Ascending aorta (tissue), 2 donors: ENCODE measurements around the gene PCDHB1. TPM values are rescaled to one million over a fixed set of nuclear protein-coding genes. Genes with fewer than 3 reads are reported as not detected.
"Not testable (repeated sequence)": the region's sequence is repeated elsewhere in the genome, so short reads cannot be mapped to it uniquely, and the experiment has no call there.

Source experiments
- DNase-seq, 2 donors: peaks; one replicate each; pipeline ENCODE4 v3.0.0-alpha.2; 2019; ENCODE audit warnings: low spot score in 2 of 2
- H3K27ac ChIP-seq, 2 donors: fragments of 200-600 bp; sonication (generic); one replicate each; pipeline ENCODE4 v1.5.1; 2016 to 2017; ENCODE audit warnings: mild to moderate bottlenecking in 1 of 2
- H3K27me3 ChIP-seq: fragments of 200-600 bp; sonication (generic); one replicate; pipeline ENCODE4 v1.5.1; 2017
- H3K36me3 ChIP-seq, 2 donors: fragments of 200-600 bp; sonication (generic); one replicate each; pipeline ENCODE4 v1.5.1; 2016
- H3K4me1 ChIP-seq, 2 donors: fragments of 200-600 bp; sonication (generic); one replicate each; pipeline ENCODE4 v1.5.1; 2016 to 2017; ENCODE audit warnings: mild to moderate bottlenecking in 1 of 2
- H3K4me3 ChIP-seq, 2 donors: fragments of 200-600 bp; sonication (generic); one replicate each; pipeline ENCODE4 v1.5.1; 2016 to 2017; ENCODE audit warnings: mild to moderate bottlenecking in 1 of 2
- H3K9me3 ChIP-seq, 2 donors: fragments of 200-600 bp; sonication (generic); one replicate each; pipeline ENCODE4 v1.5.1; 2016
- CTCF ChIP-seq, 3 experiments: fragments of 200-600 bp in 2 of 3; fragments of 450-650 bp in 1 of 3; sonication (generic) in 2 of 3; IDR thresholded peaks; one replicate each; pipeline ENCODE4 v1.5.1; 2016 to 2019; ENCODE audit warnings: antibody characterized with exemption in 3 of 3, mild to moderate bottlenecking in 1 of 3, moderate library complexity in 1 of 3
- intact Hi-C: fragments of 100-400 bp; cut with DNase I; formaldehyde crosslinking; loops from one replicate; pipeline ENCODE4 v1.15.1; 2023
- total RNA-seq: library from RNA; depleted of rRNA; stranded (reverse); fragments of >200 nt; gene quantifications from one replicate; pipeline ENCODE4 v1.1.0, GENCODE V29; 2016

PCDHB1 gene
- total RNA-seq, 1 donor from 2014 or later = not detected

GRCh38 chr5:141100243-141100805 is 49.1 kb downstream of the PCDHB1 start, which contains the start of gene PCDHB3:
TSS of gene PCDHB3 (plus strand) at chr5:141100473. CDS start at chr5:141100650, 177 bp downstream.
- TF ChIP-seq CTCF (IDR thresholded peaks at IDR 0.05) = peak in 1 of 3 experiments; percentile 17
- H3K4me3 ChIP-seq = peak within 1 kb of the TSS; percentile 21 to 36
- H3K4me1 ChIP-seq = no peaks in the 10 kb centered on the region
- no peaks in the 10 kb centered on the region for H3K36me3 ChIP-seq
- no peak for DNase-seq
- H3K9me3 ChIP-seq = peaks cover 26 to 64% of the 10 kb centered on the region in 2 donors
- H3K27me3 ChIP-seq = no peaks in the 10 kb centered on the region
- intact Hi-C loops = no loop called here
- H3K27ac ChIP-seq = no peak within 1 kb of the TSS

GRCh38 chr5:141101059-141101458 is 49.9 kb downstream of the PCDHB1 start:
- no peaks in the 10 kb centered on the region for H3K27me3 ChIP-seq
- H3K4me3 ChIP-seq = peak overlapping the region; percentile 21 to 36
- DNase-seq = no peak
- H3K36me3 ChIP-seq = no peaks in the 10 kb centered on the region
- peaks cover 21 to 58% of the 10 kb centered on the region in 2 donors for H3K9me3 ChIP-seq
- intact Hi-C loops = no loop called here
- no peaks in the 10 kb centered on the region for H3K4me1 ChIP-seq
- no peak for TF ChIP-seq CTCF (IDR thresholded peaks at IDR 0.05)
- no peak overlapping the region for H3K27ac ChIP-seq

DNA sequence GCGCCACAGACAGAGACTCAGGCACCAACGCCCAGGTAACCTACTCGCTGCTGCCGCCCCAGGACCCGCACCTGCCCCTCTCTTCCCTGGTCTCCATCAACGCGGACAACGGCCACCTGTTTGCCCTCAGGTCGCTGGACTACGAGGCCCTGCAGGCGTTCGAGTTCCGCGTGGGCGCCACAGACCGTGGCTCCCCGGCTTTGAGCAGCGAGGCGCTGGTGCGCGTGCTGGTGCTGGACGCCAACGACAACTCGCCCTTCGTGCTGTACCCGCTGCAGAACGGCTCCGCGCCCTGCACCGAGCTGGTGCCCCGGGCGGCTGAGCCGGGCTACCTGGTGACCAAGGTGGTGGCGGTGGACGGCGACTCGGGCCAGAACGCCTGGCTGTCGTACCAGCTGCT is 50.9 kb downstream of the PCDHB1 start:
- H3K36me3 ChIP-seq, H3K4me3 ChIP-seq, DNase-seq, H3K27me3 ChIP-seq, H3K27ac ChIP-seq, intact Hi-C loops, H3K4me1 ChIP-seq: not testable (repeated sequence)
- H3K9me3 ChIP-seq = peaks cover 21 to 56% of the 10 kb centered on the region in 2 donors

DNA sequence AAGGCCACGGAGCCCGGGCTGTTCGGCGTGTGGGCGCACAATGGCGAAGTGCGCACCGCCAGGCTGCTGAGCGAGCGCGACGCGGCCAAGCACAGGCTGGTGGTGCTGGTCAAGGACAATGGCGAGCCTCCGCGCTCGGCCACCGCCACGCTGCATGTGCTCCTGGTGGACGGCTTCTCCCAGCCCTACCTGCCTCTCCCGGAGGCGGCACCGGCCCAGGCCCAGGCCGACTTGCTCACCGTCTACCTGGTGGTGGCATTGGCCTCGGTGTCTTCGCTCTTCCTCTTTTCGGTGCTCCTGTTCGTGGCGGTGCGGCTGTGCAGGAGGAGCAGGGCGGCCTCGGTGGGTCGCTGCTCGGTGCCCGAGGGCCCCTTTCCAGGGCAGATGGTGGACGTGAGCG is 51.3 kb downstream of the PCDHB1 start:
- H3K36me3 ChIP-seq, H3K4me3 ChIP-seq, H3K4me1 ChIP-seq, intact Hi-C loops, H3K27me3 ChIP-seq, H3K27ac ChIP-seq, DNase-seq: not testable (repeated sequence)
- H3K9me3 ChIP-seq = peaks cover 21 to 55% of the 10 kb centered on the region in 2 donors

DNA sequence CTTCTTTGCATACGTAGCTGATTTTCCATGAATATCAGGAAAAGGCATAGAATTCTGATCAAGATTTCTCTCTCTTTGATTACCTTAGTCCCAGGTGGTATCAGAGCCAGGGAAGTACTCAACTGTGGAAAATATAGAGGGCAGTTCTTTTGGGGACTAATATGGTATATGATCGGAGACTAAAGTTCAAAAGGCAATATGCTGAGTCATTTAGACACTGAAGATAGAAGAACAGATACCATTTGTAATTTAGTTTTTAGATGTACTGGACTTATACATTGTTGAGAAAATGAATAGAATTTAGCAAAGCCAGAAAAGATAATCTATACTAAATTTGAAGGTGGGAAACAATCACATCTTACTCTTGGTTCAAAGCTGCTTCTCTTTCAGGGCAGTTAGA is 54.2 kb downstream of the PCDHB1 start:
- no peaks in the 10 kb centered on the region for H3K36me3 ChIP-seq
- DNase-seq = no peak
- no peaks in the 10 kb centered on the region for H3K27me3 ChIP-seq
- no peaks in the 10 kb centered on the region for H3K4me1 ChIP-seq
- intact Hi-C loops = no loop called here
- no peak overlapping the region for H3K4me3 ChIP-seq
- H3K9me3 ChIP-seq = peaks cover 17 to 48% of the 10 kb centered on the region in 2 donors
- no peak for TF ChIP-seq CTCF (IDR thresholded peaks at IDR 0.05)
- H3K27ac ChIP-seq = no peak overlapping the region

Other genes with a start within 250 kb of the PCDHB1 start
- not detected for gene PCDHA4, start 244.3 kb upstream of the PCDHB1 start, total RNA-seq
- not detected for gene PCDHA5, start 229.8 kb upstream of the PCDHB1 start, total RNA-seq
- not detected for gene PCDHA6, start 223.4 kb upstream of the PCDHB1 start, total RNA-seq
- gene PCDHA7, start 217.1 kb upstream of the PCDHB1 start, total RNA-seq = not detected
- not detected for gene PCDHA8, start 210.2 kb upstream of the PCDHB1 start, total RNA-seq
- not detected for gene PCDHA9, start 203.0 kb upstream of the PCDHB1 start, total RNA-seq
- 2.0 TPM for gene PCDHA10, start 195.5 kb upstream of the PCDHB1 start, total RNA-seq
- gene PCDHA11, start 182.4 kb upstream of the PCDHB1 start, total RNA-seq = not detected
- not detected for gene PCDHA12, start 176.1 kb upstream of the PCDHB1 start, total RNA-seq
- gene PCDHA13, start 169.2 kb upstream of the PCDHB1 start, total RNA-seq = 0.21 TPM
- 0.32 TPM for gene PCDHAC1, start 125.1 kb upstream of the PCDHB1 start, total RNA-seq
- not detected for gene PCDHAC2, start 84.9 kb upstream of the PCDHB1 start, total RNA-seq
- 1.4 TPM for gene PCDHB2, start 43.2 kb downstream of the PCDHB1 start, total RNA-seq
- gene PCDHB3, start 49.1 kb downstream of the PCDHB1 start, total RNA-seq = 1.1 TPM
- 5.1 TPM for gene PCDHB4, start 70.4 kb downstream of the PCDHB1 start, total RNA-seq
- gene PCDHB5, start 83.8 kb downstream of the PCDHB1 start, total RNA-seq = 61.8 TPM
- 1.5 TPM for gene PCDHB6, start 98.7 kb downstream of the PCDHB1 start, total RNA-seq
- gene PCDHB7, start 121.3 kb downstream of the PCDHB1 start, total RNA-seq = 7.6 TPM
- 0.11 TPM for gene PCDHB8, start 126.4 kb downstream of the PCDHB1 start, total RNA-seq
- gene PCDHB16, start 131.0 kb downstream of the PCDHB1 start, total RNA-seq = 18.3 TPM
- 1.9 TPM for gene PCDHB9, start 135.8 kb downstream of the PCDHB1 start, total RNA-seq
- 0.21 TPM for gene PCDHB10, start 141.0 kb downstream of the PCDHB1 start, total RNA-seq
- 7.1 TPM for gene PCDHB11, start 148.3 kb downstream of the PCDHB1 start, total RNA-seq
- 19.7 TPM for gene PCDHB12, start 157.3 kb downstream of the PCDHB1 start, total RNA-seq
- gene PCDHB13, start 162.5 kb downstream of the PCDHB1 start, total RNA-seq = 6.7 TPM
- gene PCDHB14, start 172.0 kb downstream of the PCDHB1 start, total RNA-seq = 10.6 TPM
- 2.9 TPM for gene PCDHB15, start 194.0 kb downstream of the PCDHB1 start, total RNA-seq